K562 (cell line): ENCODE data around the gene SPOCD1. TPM values are rescaled to one million over a fixed set of nuclear protein-coding genes. Genes with fewer than 3 reads are reported as not detected.

Experiments used
- ATAC-seq: fragments of 200-7000 bp; cut with Tn5 transposase; 3 replicates; pipeline ENCODE4 v1.9.1; 2020; ENCODE audit warnings: moderate library complexity
- BruUV-seq: library from RNA; stranded (reverse); fragments of 400-500 nt; replicated peaks from 2 replicates; lab custom pipeline; 2021; lab: Mats Ljungman, UMichigan
- CTCF ChIA-PET: fragments of 300-600 bp; formaldehyde crosslinking; extraction: SDS; loops from one replicate; lab custom pipeline; 2021; ENCODE audit warnings: low intra/inter-chr PET ratio; lab: Yijun Ruan, JAX
- POLR2A ChIA-PET: fragments of 300-600, 350-650 bp; sonication (Branson Sonifier 250); formaldehyde crosslinking; extraction: SDS; loops from one replicate; lab custom pipeline; 2021; ENCODE audit warnings: antibody characterized with exemption, inconsistent platforms; lab: Yijun Ruan, JAX
- DNase-seq, 4 experiments: peaks; one replicate each; pipeline versions ENCODE4 v3.0.0 to v3.0.0-alpha.2; 2011 to 2018; ENCODE audit warnings: low spot score in 3 of 4, mixed read lengths in 3 of 4; ENCODE audit errors: extremely low read depth in 1 of 4
- FAIRE-seq: peaks from 2 replicates; lab custom pipeline; 2011; peaks lifted over from hg19 to GRCh38; lab: Jason Lieb, UNC
- H2AFZ ChIP-seq: 2 replicates; pipeline ENCODE4 v1.6.0; 2011; ENCODE audit warnings: low read depth, low read length, control low read depth, inconsistent platforms
- H3K27ac ChIP-seq: fragments of 200-600 bp; 3 replicates; pipeline ENCODE4 v1.8.0; 2011; ENCODE audit warnings: low read depth, mild to moderate bottlenecking, control low read depth, inconsistent platforms, low read length, moderate library complexity, mixed read lengths; ENCODE audit errors: extremely low read depth
- H3K27me3 ChIP-seq, 2 experiments: fragments of 300-600 bp in 1 of 2; 2 replicates in 1 of 2; 3 replicates in 1 of 2; pipeline versions ENCODE4 v1.6.0 to v1.8.0; 2011; ENCODE audit warnings: inconsistent platforms in 2 of 2, low read length in 2 of 2, mild to moderate bottlenecking in 1 of 2, mixed read lengths in 1 of 2, moderate library complexity in 1 of 2; ENCODE audit not compliant: control insufficient read depth in 2 of 2, insufficient read depth in 2 of 2
- H3K36me3 ChIP-seq: fragments of 300-600 bp; 3 replicates; pipeline ENCODE4 v1.8.0; 2011; ENCODE audit warnings: mild to moderate bottlenecking, low read length, inconsistent platforms; ENCODE audit not compliant: control insufficient read depth, insufficient read depth
- H3K4me1 ChIP-seq, 2 experiments: fragments of 200-600 bp in 1 of 2; replicated peaks in 1 of 2; 2 replicates in 1 of 2; 3 replicates in 1 of 2; pipeline versions ENCODE4 v1.5.1 to v1.8.0; 2011; ENCODE audit warnings: inconsistent platforms in 2 of 2, low read length in 2 of 2, mild to moderate bottlenecking in 1 of 2, mixed read lengths in 1 of 2, moderate library complexity in 1 of 2; ENCODE audit not compliant: control insufficient read depth in 2 of 2, insufficient read depth in 2 of 2
- H3K4me2 ChIP-seq: 2 replicates; pipeline ENCODE4 v1.6.1; 2011; ENCODE audit warnings: low read length, control low read depth, inconsistent platforms, mixed read lengths; ENCODE audit not compliant: insufficient read depth
- H3K4me3 ChIP-seq: fragments of 200-600 bp; sonication (generic), shearing (Covaris generic); 2 replicates; pipeline ENCODE4 v1.5.1; 2016; ENCODE audit warnings: control low read depth, inconsistent platforms
- H3K79me2 ChIP-seq: fragments of 200-600 bp; 3 replicates; pipeline ENCODE4 v1.8.0; 2011; ENCODE audit warnings: low read length, inconsistent platforms; ENCODE audit not compliant: control insufficient read depth, insufficient read depth
- H3K9ac ChIP-seq, 2 experiments: 2 replicates each; pipeline versions ENCODE4 v1.6.0 to v1.6.1; 2011; ENCODE audit warnings: low read depth in 2 of 2, low read length in 2 of 2, control low read depth in 1 of 2, inconsistent platforms in 1 of 2, mild to moderate bottlenecking in 1 of 2, mixed read lengths in 1 of 2; ENCODE audit not compliant: insufficient read depth in 1 of 2
- H3K9me1 ChIP-seq: one replicate; pipeline ENCODE4 v1.6.0; 2011; ENCODE audit warnings: inconsistent platforms, mild to moderate bottlenecking, low read length, moderate library complexity; ENCODE audit not compliant: control insufficient read depth, insufficient read depth
- H3K9me3 ChIP-seq: replicated peaks from 2 replicates; pipeline ENCODE4 v1.5.1; 2011; ENCODE audit warnings: low read depth, low read length, inconsistent platforms; ENCODE audit not compliant: control insufficient read depth, insufficient read depth
- H4K20me1 ChIP-seq: replicated peaks from 2 replicates; pipeline ENCODE4 v1.6.1; 2011; ENCODE audit warnings: low read length, inconsistent platforms, mixed read lengths; ENCODE audit not compliant: control insufficient read depth, insufficient read depth
- CHD4 ChIP-seq: fragments of 200-600 bp; sonication (generic); IDR thresholded peaks from 3 replicates; pipeline ENCODE4 v1.6.1; 2012; ENCODE audit warnings: low read depth, mild to moderate bottlenecking, mixed read lengths, low read length, inconsistent platforms; ENCODE audit not compliant: insufficient read depth, insufficient replicate concordance, poor library complexity, severe bottlenecking
- RBM39 ChIP-seq: fragments of 200-400 bp; formaldehyde crosslinking; optimal IDR thresholded peaks from 2 replicates; pipeline ENCODE3; 2018; ENCODE audit warnings: low read depth, low read length
- SMARCA5 ChIP-seq: fragments of 450-650 bp; IDR thresholded peaks from 2 replicates; pipeline ENCODE4 v1.6.1; 2016
- WGBS: fragments of 100-300 bp; shearing (Covaris generic); methylation state at CpG from one replicate; pipeline ENCODE4 v1.1.6; 2016; ENCODE audit warnings: low coverage, mixed read lengths; ENCODE audit not compliant: insufficient coverage; ENCODE audit errors: missing lambda C conversion rate; 5-methylcytosine and 5-hydroxymethylcytosine counted together
- in situ Hi-C: fragments of 300-500 bp; cut with MboI; formaldehyde crosslinking; loops from 4 replicates; pipeline ENCODE4 v1.15.0; 2018; ENCODE audit warnings: inconsistent platforms, mixed read lengths
- intact Hi-C: fragments of 100-400 bp; cut with micrococcal nuclease; formaldehyde crosslinking; loops from 2 replicates; pipeline ENCODE4 v1.14.2; 2022
- polyA plus RNA-seq, 8 experiments: library from polyadenylated mRNA; depleted of rRNA in 4 of 8; stranded (reverse) in 5 of 8; unstranded in 3 of 8; fragments of >200 nt; fragmentation: Nextera tagmentation in 2 of 8; fragmentation: Illumina TruSeq in 1 of 8; extraction: Ambion mirVana in 2 of 8; extraction: Trizol in 1 of 8; gene quantifications; 2 replicates each; pipeline versions ENCODE4 v1.2.1 to v1.2.3, GENCODE V29; 2011 to 2014; ENCODE audit warnings: inconsistent platforms in 1 of 8, missing spikeins in 1 of 8
- total RNA-seq, 7 experiments: library from RNA; depleted of rRNA in 6 of 7; stranded (reverse); fragments of >200 nt in 6 of 7; fragmentation: Illumina TruSeq in 2 of 7; extraction: Trizol in 2 of 7; gene quantifications; 2 replicates each; pipeline versions ENCODE4 v1.2.1 to v1.2.3, GENCODE V29; 2011 to 2021; ENCODE audit warnings: low replicate concordance in 1 of 7
- TF ChIP-seq, protein P1 (sequence below): sonication (generic); formaldehyde crosslinking; IDR thresholded peaks from 2 replicates; pipeline ENCODE4 v1.8.0; 2022; ENCODE audit warnings: mild to moderate bottlenecking, missing genetic modification reagents
- TF ChIP-seq, protein P2 (sequence below): fragments of 450-650 bp; IDR thresholded peaks from 2 replicates; pipeline ENCODE4 v1.7.1; 2018; ENCODE audit warnings: mild to moderate bottlenecking, low read depth; ENCODE audit not compliant: partially characterized antibody
- TF ChIP-seq, protein P3 (sequence below): fragments of 450-650 bp; IDR thresholded peaks from one replicate; pipeline ENCODE4 v1.6.1; 2018; ENCODE audit warnings: mild to moderate bottlenecking, moderate library complexity; ENCODE audit not compliant: partially characterized antibody
- TF ChIP-seq, protein P4 (sequence below): IDR thresholded peaks from 3 replicates; pipeline ENCODE4 v1.6.1; 2011; ENCODE audit warnings: borderline replicate concordance, mild to moderate bottlenecking, moderate library complexity; ENCODE audit not compliant: insufficient read length; ENCODE audit errors: extremely low read depth
- TF ChIP-seq, protein P5 (sequence below): fragments of 450-650 bp; formaldehyde crosslinking; IDR thresholded peaks from 2 replicates; pipeline ENCODE4 v1.4.0; 2020; ENCODE audit warnings: mild to moderate bottlenecking, mixed read lengths

The SPOCD1 gene
- total and polyA plus RNA-seq, 9 of the 15 experiments (the other 6 are each of a cell fraction or from before 2014, with no cell fraction given), result 0.03 to 0.71 (median 0.26) TPM; not detected in 1

DNA sequence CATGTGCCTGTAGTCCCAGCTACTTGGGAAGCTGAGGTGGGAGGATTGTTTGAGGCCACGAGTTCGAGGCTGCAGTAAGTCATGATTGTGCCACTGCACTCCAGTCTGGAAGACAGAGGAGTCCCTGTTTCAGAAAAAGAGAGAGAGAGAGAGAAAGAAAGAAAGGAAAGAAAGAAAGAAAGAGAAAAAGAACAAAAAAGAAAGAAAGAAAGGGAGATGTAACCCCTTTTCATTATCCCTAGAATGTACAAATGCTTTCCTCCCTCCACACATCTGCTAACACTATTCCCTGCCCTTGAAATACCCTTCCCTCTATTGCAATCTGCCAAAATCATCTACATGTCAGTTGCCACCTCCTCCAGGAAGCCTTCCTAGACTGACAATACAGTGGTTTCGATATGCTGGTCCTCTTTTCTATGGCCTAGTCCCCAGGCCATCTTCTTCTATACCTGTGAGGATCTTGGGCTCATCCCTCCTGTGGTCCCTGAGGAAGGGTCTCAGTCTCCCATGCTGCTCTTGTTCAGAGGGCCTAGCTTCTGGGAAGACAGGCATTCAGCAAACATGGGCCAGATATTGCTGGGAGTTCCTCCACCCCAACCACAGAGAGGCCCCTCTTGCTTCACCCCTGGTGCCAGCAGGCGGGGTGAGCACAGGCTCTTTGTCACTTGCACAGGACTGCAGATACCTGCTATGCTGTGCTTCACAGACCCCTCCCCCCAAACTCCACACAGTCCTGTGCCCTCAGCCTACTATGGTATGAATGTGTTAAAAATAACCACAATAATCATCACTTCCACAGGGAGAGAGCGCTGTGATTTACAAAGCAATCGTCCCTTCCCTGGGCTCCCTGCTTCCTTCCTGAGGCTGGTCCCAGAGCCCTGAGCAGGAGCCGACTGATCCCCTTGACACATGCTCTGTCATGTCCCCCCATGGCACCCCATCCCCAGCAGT lies 65.8 kb downstream of the SPOCD1 start:
- intact Hi-C loops, result loop anchor here (5.0 kb wide), 1 partner anchor 38 kb away; no protein-coding TSS in a partner anchor
- FAIRE-seq (no peak), DNase-seq (no peak), ATAC-seq (no peak)
- H4K20me1 ChIP-seq, result peaks cover 34% of the 10 kb centered on the region
- no peak overlapping the region for H3K27ac ChIP-seq
- no TSS peak for BruUV-seq
- no peaks in the 10 kb centered on the region for H3K9me3 ChIP-seq
- H3K79me2 ChIP-seq, result no peaks in the 10 kb centered on the region
- ChIA-PET POLR2A (interaction anchor here (0.6 to 1.6 kb wide), 6 partner anchors 10 to 105 kb away, joined by 3 to 6 read pairs (median 3); no protein-coding TSS in a partner anchor), CTCF (interaction anchor here (1.1 kb wide), 1 partner anchor 86 kb away, joined by 4 read pairs; no protein-coding TSS in a partner anchor)
- no peak overlapping the region for H3K4me3 ChIP-seq
- WGBS, result 14% methylated on average over 7 of the region's 7 CpGs
- peaks cover 5 to 29% of the 10 kb centered on the region in 2 experiments; a peak in 4 of 5 replicates for H3K4me1 ChIP-seq
- H2AFZ ChIP-seq, result no peak overlapping the region
- H3K36me3 ChIP-seq, result no peaks in the 10 kb centered on the region
- in situ Hi-C loops, result loop anchor here (5.0 kb wide), 1 partner anchor 83 kb away; no protein-coding TSS in a partner anchor
- no peaks in the 10 kb centered on the region for H3K9me1 ChIP-seq
- no peak overlapping the region for H3K9ac ChIP-seq
- H3K27me3 ChIP-seq, result peaks cover 14 to 52% of the 10 kb centered on the region in 2 experiments
- no peak overlapping the region for H3K4me2 ChIP-seq
- TF ChIP-seq, protein P1, sequence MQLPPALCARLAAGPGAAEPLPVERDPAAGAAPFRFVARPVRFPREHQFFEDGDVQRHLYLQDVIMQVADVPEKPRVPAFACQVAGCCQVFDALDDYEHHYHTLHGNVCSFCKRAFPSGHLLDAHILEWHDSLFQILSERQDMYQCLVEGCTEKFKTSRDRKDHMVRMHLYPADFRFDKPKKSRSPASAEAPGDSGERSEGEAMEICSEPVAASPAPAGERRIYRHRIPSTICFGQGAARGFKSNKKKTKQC (CRISPR knock-in tag), result no peak
- TF ChIP-seq, protein P2, sequence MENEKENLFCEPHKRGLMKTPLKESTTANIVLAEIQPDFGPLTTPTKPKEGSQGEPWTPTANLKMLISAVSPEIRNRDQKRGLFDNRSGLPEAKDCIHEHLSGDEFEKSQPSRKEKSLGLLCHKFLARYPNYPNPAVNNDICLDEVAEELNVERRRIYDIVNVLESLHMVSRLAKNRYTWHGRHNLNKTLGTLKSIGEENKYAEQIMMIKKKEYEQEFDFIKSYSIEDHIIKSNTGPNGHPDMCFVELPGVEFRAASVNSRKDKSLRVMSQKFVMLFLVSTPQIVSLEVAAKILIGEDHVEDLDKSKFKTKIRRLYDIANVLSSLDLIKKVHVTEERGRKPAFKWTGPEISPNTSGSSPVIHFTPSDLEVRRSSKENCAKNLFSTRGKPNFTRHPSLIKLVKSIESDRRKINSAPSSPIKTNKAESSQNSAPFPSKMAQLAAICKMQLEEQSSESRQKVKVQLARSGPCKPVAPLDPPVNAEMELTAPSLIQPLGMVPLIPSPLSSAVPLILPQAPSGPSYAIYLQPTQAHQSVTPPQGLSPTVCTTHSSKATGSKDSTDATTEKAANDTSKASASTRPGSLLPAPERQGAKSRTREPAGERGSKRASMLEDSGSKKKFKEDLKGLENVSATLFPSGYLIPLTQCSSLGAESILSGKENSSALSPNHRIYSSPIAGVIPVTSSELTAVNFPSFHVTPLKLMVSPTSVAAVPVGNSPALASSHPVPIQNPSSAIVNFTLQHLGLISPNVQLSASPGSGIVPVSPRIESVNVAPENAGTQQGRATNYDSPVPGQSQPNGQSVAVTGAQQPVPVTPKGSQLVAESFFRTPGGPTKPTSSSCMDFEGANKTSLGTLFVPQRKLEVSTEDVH, result no peak
- TF ChIP-seq RBM39, result no peak
- TF ChIP-seq, protein P3, sequence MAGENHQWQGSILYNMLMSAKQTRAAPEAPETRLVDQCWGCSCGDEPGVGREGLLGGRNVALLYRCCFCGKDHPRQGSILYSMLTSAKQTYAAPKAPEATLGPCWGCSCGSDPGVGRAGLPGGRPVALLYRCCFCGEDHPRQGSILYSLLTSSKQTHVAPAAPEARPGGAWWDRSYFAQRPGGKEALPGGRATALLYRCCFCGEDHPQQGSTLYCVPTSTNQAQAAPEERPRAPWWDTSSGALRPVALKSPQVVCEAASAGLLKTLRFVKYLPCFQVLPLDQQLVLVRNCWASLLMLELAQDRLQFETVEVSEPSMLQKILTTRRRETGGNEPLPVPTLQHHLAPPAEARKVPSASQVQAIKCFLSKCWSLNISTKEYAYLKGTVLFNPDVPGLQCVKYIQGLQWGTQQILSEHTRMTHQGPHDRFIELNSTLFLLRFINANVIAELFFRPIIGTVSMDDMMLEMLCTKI, result no peak
- TF ChIP-seq CHD4, result peak; percentile 31
- TF ChIP-seq SMARCA5, result peak; percentile 96
- TF ChIP-seq, protein P4, sequence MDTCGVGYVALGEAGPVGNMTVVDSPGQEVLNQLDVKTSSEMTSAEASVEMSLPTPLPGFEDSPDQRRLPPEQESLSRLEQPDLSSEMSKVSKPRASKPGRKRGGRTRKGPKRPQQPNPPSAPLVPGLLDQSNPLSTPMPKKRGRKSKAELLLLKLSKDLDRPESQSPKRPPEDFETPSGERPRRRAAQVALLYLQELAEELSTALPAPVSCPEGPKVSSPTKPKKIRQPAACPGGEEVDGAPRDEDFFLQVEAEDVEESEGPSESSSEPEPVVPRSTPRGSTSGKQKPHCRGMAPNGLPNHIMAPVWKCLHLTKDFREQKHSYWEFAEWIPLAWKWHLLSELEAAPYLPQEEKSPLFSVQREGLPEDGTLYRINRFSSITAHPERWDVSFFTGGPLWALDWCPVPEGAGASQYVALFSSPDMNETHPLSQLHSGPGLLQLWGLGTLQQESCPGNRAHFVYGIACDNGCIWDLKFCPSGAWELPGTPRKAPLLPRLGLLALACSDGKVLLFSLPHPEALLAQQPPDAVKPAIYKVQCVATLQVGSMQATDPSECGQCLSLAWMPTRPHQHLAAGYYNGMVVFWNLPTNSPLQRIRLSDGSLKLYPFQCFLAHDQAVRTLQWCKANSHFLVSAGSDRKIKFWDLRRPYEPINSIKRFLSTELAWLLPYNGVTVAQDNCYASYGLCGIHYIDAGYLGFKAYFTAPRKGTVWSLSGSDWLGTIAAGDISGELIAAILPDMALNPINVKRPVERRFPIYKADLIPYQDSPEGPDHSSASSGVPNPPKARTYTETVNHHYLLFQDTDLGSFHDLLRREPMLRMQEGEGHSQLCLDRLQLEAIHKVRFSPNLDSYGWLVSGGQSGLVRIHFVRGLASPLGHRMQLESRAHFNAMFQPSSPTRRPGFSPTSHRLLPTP, result peak; percentile 46
- TF ChIP-seq, protein P5, sequence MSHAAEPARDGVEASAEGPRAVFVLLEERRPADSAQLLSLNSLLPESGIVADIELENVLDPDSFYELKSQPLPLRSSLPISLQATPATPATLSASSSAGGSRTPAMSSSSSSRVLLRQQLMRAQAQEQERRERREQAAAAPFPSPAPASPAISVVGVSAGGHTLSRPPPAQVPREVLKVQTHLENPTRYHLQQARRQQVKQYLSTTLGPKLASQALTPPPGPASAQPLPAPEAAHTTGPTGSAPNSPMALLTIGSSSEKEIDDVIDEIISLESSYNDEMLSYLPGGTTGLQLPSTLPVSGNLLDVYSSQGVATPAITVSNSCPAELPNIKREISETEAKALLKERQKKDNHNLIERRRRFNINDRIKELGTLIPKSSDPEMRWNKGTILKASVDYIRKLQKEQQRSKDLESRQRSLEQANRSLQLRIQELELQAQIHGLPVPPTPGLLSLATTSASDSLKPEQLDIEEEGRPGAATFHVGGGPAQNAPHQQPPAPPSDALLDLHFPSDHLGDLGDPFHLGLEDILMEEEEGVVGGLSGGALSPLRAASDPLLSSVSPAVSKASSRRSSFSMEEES, result no peak
